GM10266 (cell line): Measurements from ENCODE around the gene PTPRN2.

Source experiments
- DNase-seq: peaks from one replicate; pipeline ENCODE4 v3.0.0; 2012; ENCODE audit errors: extremely low spot score
- CTCF ChIP-seq: IDR thresholded peaks from 2 replicates; pipeline ENCODE4 v1.5.1; 2012; ENCODE audit warnings: mild to moderate bottlenecking, low read depth; ENCODE audit not compliant: control insufficient read depth, insufficient read depth; ENCODE audit errors: missing control alignments

The PTPRN2 gene

GRCh38 chr7:158251061-158251965 is 336.3 kb downstream of the PTPRN2 start:
- no peak for TF ChIP-seq CTCF
- DNase-seq, result no peak

DNA sequence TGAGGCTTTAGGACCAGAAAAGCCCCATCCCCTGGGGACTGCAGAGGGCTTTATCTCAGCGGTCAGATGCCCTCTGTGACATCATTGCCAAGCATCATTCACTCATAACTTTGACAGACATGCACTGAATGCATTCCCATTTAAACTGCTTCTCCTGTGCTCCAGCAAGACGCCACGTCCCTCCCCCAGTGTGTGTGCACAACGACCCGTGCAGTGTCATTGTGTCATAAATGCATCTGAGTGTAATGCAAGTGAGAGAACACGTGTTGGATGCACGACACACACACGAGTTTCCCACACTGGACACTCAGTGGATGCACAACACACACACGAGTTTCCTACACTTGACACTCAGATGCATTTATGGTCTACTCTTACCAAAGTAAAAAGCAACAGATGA is 337.9 kb downstream of the PTPRN2 start:
- DNase-seq, result no peak
- TF ChIP-seq CTCF, result no peak

GRCh38 chr7:158248816-158249215 is 338.8 kb downstream of the PTPRN2 start:
- TF ChIP-seq CTCF, result no peak
- no peak for DNase-seq

DNA sequence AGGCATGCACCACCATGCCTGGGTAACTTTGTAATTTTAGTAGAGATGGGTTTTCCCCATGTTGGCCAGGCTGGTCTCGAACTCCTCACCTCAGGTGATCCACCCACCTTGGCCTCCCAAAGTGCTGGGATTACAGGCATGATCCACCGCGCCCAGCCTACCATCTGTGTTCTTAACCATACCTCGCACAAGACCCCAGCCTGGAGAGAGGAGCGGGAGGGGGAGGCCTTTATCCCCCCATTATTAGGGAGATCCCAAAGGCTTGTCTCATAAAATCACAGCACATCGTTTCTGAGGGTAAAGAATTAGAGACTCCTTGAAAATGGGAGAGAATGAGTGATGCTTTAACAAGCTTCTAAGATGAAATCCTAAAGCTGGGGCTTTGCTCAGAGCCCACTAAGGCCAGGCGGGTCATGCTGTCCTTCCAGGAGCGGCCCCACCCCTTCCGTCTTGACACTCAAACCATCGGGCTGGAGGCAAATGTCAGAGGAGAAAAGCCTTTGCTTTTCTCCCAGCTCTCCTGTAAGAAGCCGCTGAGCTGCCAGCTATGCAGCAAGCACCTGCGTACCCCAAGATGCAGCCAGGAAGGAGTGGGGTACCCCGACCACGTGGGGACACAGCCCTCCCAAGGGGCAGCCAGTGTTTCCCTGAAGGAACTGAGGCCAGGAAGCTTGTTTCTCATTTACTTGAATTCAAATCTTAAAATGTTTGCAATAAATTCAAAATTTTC is 339.7 kb downstream of the PTPRN2 start:
- no peak for TF ChIP-seq CTCF
- no peak for DNase-seq

DNA sequence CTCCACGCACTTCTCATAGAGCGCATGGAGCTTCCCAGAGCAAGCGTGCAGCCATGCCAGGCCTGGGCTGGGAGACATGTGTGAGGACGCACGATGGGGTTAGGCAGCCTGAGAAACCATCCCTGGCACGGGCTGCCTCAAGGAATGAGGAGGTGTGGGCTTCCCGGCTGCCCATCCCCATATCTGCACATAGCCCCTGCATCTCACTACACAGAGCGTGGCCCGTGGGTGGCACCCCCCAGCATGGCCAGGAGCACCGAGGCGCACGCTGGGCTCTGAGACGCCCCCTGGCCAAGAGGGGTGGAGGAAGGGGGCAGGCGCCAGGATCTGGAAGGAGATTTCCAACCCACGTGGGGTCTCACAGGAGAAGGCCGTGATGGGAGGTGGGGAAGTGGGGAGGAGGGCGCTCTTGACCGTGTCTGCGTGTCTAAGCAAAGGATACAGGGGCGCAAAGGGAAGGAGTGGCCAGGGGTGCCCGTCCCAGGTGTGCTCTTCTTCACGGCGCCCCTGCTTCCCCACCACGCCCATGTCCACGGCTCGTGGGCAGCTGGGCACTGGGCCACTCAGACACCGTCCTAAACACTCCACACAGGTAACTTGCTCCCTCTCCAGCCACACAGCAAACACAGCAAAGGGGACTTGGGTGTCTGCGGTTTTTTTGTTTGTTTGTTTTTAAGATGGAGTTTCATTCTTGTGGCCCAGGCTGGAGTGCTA is 340.5 kb downstream of the PTPRN2 start:
- no peak for TF ChIP-seq CTCF
- no peak for DNase-seq

GRCh38 chr7:158246272-158246959 is 341.2 kb downstream of the PTPRN2 start:
- DNase-seq, result no peak
- TF ChIP-seq CTCF, result no peak

- no peak for TF ChIP-seq CTCF
- no peak for DNase-seq
These were observed 341.9 kb downstream of the PTPRN2 start for GRCh38 chr7:158245724-158246041.
